Body of pancreas (tissue), 4 donors: Measurements from ENCODE around the gene FBXW8. TPM values are rescaled to one million over a fixed set of nuclear protein-coding genes. Genes with fewer than 3 reads are reported as not detected.
A peak's percentile ranks its signal among the peaks of the same experiment; 100 is the strongest.

ENCODE experiments used
- ATAC-seq: fragments of 150-250 bp; one replicate; pipeline ENCODE4 v1.9.1; 2016
- DNase-seq, 4 donors: peaks; one replicate each; pipeline ENCODE4 v3.0.0-alpha.2; 2019
- H3K27ac ChIP-seq, 4 donors: fragments of 200-600 bp; sonication (generic); 1 replicate in 3 of 4; 2 replicates in 1 of 4; pipeline versions ENCODE4 v1.5.1 to v1.6.1; 2016 to 2019; ENCODE audit warnings: mild to moderate bottlenecking in 1 of 4, mixed read lengths in 1 of 4, moderate library complexity in 1 of 4
- H3K27me3 ChIP-seq, 2 donors: fragments of 200-600 bp; sonication (generic); one replicate each; pipeline ENCODE4 v1.6.0; 2016; ENCODE audit warnings: mild to moderate bottlenecking in 1 of 2
- H3K36me3 ChIP-seq, 2 donors: fragments of 200-600 bp; sonication (generic); replicated peaks in 1 of 2; 2 replicates each; pipeline ENCODE4 v1.5.1; 2016; ENCODE audit warnings: low read depth in 2 of 2; ENCODE audit not compliant: insufficient read depth in 1 of 2
- H3K4me1 ChIP-seq: fragments of 200-600 bp; sonication (generic); one replicate; pipeline ENCODE4 v1.6.0; 2016
- H3K4me3 ChIP-seq, 2 donors: fragments of 200-600 bp; sonication (generic); 1 replicate in 1 of 2; 2 replicates in 1 of 2; pipeline ENCODE4 v1.5.1; 2016 to 2019
- H3K9me3 ChIP-seq, 3 donors: fragments of 200-600 bp; sonication (generic); 1 replicate in 2 of 3; 2 replicates in 1 of 3; pipeline ENCODE4 v1.5.1; 2016
- CTCF ChIP-seq, 7 experiments: fragments of 450-650 bp in 4 of 7; fragments of 200-600 bp in 3 of 7; sonication (generic) in 3 of 7; IDR thresholded peaks; one replicate each; pipeline ENCODE4 v1.5.1; 2016 to 2019; ENCODE audit warnings: antibody characterized with exemption in 7 of 7
- POLR2A ChIP-seq, 3 donors: fragments of 450-650 bp; IDR thresholded peaks; one replicate each; pipeline ENCODE4 v1.6.1; 2016; ENCODE audit warnings: antibody characterized with exemption in 3 of 3, mild to moderate bottlenecking in 2 of 3
- WGBS, 2 donors: methylation state at CpG; one replicate each; pipeline ENCODE4 v1.1.5; 2017; 5-methylcytosine and 5-hydroxymethylcytosine counted together
- intact Hi-C: fragments of 100-400 bp; cut with DNase I; formaldehyde crosslinking; loops from one replicate; pipeline ENCODE4 v1.15.1; 2023
- total RNA-seq, 2 donors: library from RNA; depleted of rRNA; stranded (reverse); fragments of >200 nt; gene quantifications; one replicate each; pipeline ENCODE4 v1.1.0, GENCODE V29; 2016

The FBXW8 gene
- total RNA-seq, 2 donors from 2014 or later, result 12.7 to 35.3 TPM

GRCh38 chr12:117042171-117042842 is 131.6 kb downstream of the FBXW8 start:
- ATAC-seq (peak; percentile 22), DNase-seq (peak in 1 of 4 donors; percentile 70)
- no peaks in the 10 kb centered on the region for H3K9me3 ChIP-seq
- H3K4me3 ChIP-seq, result no peak overlapping the region
- 78 to 85% methylated on average over 15 to 23 of the region's 23 CpGs for WGBS, 2 donors
- no peaks in the 10 kb centered on the region for H3K27me3 ChIP-seq
- intact Hi-C loops, result loop anchor here (10.0 kb wide), 1 partner anchor 62 kb away; no protein-coding TSS in a partner anchor
- H3K4me1 ChIP-seq, result peaks cover 2% of the 10 kb centered on the region
- H3K27ac ChIP-seq, result peak overlapping the region in 1 of 4 donors; percentile 34
- peak in 1 of 7 experiments; percentile 13 for TF ChIP-seq CTCF (IDR thresholded peaks at IDR 0.05)
- no peak for TF ChIP-seq POLR2A (IDR thresholded peaks at IDR 0.05)
- no peaks in the 10 kb centered on the region for H3K36me3 ChIP-seq

DNA sequence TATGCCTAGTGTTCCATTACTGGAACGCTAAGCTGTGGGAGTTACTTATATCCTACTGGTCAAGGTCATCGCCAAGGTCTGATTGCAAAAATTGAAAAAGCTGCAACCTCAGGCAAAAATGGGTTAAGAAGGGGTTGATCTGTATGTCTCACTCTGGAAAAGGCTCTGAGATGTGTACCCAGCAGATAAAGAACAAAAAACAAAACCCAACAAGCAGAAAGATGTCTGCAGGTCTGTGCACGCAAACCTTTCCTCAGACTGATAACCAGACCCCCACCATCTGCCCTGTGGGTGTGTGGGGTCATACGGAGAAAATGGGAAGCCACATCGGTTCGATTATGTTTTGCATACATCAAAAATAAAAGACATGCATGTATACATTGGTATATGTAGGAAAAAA is 132.1 kb downstream of the FBXW8 start:
- H3K36me3 ChIP-seq, result no peaks in the 10 kb centered on the region
- TF ChIP-seq POLR2A (IDR thresholded peaks at IDR 0.05) (no peak), CTCF (IDR thresholded peaks at IDR 0.05) (no peak)
- ATAC-seq, result no peak
- no peaks in the 10 kb centered on the region for H3K9me3 ChIP-seq
- H3K27me3 ChIP-seq, result no peaks in the 10 kb centered on the region
- H3K4me3 ChIP-seq, result no peak overlapping the region
- peaks cover 8% of the 10 kb centered on the region for H3K4me1 ChIP-seq
- intact Hi-C loops, result loop anchor here (10.0 kb wide), 1 partner anchor 62 kb away; no protein-coding TSS in a partner anchor
- no peak overlapping the region for H3K27ac ChIP-seq
- DNase-seq, result no peak
- 67 to 70% methylated on average over 6 of the region's 6 CpGs for WGBS, 2 donors

- H3K9me3 ChIP-seq, result no peaks in the 10 kb centered on the region
- intact Hi-C loops, result loop anchor here (10.0 kb wide), 1 partner anchor 60 kb away; no protein-coding TSS in a partner anchor
- WGBS, 2 donors, result 90 to 94% methylated on average over 11 of the region's 11 CpGs
- TF ChIP-seq POLR2A (IDR thresholded peaks at IDR 0.05) (no peak), CTCF (IDR thresholded peaks at IDR 0.05) (no peak)
- DNase-seq (no peak), ATAC-seq (no peak)
- no peak overlapping the region for H3K4me3 ChIP-seq
- no peak overlapping the region for H3K27ac ChIP-seq
- H3K36me3 ChIP-seq, result no peaks in the 10 kb centered on the region
- peaks cover 22% of the 10 kb centered on the region for H3K4me1 ChIP-seq
- no peaks in the 10 kb centered on the region for H3K27me3 ChIP-seq
These were observed 133.6 kb downstream of the FBXW8 start for GRCh38 chr12:117044311-117044710.

DNA sequence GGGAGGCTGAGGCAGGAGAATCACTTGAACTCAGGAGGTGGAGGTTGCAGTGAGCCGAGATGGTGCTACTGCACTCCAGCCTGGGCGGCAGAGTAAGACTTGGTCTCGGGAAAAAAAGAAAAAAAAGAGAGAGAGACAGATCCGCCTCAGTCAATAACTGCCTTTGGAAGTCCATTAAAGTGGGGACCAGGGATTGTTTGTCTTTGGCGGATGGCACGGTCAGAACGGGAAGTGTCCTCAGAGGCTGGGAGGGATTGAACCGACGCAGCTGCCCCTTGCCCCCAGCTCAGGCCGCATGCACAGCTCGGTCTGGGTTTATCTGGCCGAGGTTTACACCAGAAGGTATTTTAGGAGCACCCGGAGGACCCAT is 134.0 kb downstream of the FBXW8 start:
- no peak overlapping the region for H3K27ac ChIP-seq
- TF ChIP-seq CTCF (IDR thresholded peaks at IDR 0.05) (no peak), POLR2A (IDR thresholded peaks at IDR 0.05) (no peak)
- no peak overlapping the region for H3K4me3 ChIP-seq
- DNase-seq (no peak), ATAC-seq (no peak)
- H3K4me1 ChIP-seq, result peaks cover 22% of the 10 kb centered on the region
- intact Hi-C loops, result loop anchor here (10.0 kb wide), 1 partner anchor 60 kb away; no protein-coding TSS in a partner anchor
- no peaks in the 10 kb centered on the region for H3K36me3 ChIP-seq
- 86 to 91% methylated on average over 13 of the region's 13 CpGs for WGBS, 2 donors
- no peaks in the 10 kb centered on the region for H3K9me3 ChIP-seq
- H3K27me3 ChIP-seq, result no peaks in the 10 kb centered on the region
